ENCODE measurements around the gene KIAA1191.
"Not testable (repeated sequence)": the region's sequence is repeated elsewhere in the genome, so short reads cannot be mapped to it uniquely, and the experiment has no call there.

KIAA1191 gene, protein sequence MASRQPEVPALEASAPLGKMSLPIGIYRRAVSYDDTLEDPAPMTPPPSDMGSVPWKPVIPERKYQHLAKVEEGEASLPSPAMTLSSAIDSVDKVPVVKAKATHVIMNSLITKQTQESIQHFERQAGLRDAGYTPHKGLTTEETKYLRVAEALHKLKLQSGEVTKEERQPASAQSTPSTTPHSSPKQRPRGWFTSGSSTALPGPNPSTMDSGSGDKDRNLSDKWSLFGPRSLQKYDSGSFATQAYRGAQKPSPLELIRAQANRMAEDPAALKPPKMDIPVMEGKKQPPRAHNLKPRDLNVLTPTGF

GRCh38 chr5:176361437-176362232 lies at the start of gene KIAA1191:
Gene KIAA1191 (minus strand): TSS chr5:176361764. CDS start chr5:176359508, 2,256 bp downstream.
- DNase-seq, result peak; percentile 97

GRCh38 chr5:176410486-176411180 lies 49.1 kb upstream of the KIAA1191 start:
- DNase-seq, result no peak

DNA sequence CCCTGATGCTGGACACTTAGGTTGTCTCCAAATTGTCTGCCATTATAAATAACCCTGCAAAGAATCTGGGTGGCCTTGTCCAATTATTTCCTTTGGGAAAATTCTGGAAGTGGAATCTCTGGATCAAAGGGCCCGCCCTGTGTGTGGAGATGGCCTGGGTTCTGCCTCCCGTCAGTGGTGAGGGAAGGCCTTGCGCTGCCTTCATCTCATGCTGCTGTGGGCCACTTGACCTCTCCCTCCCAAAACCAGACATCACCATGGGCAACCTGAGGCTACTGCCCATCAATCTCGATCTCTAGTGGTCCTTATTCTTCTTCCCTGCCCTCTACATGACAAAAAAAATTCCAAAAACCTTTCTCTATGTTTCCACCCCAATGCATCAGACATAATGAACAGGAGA lies 48.2 kb upstream of the KIAA1191 start:
- DNase-seq, result no peak

GRCh38 chr5:176408590-176408989 lies 47.0 kb upstream of the KIAA1191 start:
- DNase-seq, result no peak

GRCh38 chr5:176408252-176408573 lies 46.6 kb upstream of the KIAA1191 start:
- not testable (repeated sequence) for DNase-seq

DNA sequence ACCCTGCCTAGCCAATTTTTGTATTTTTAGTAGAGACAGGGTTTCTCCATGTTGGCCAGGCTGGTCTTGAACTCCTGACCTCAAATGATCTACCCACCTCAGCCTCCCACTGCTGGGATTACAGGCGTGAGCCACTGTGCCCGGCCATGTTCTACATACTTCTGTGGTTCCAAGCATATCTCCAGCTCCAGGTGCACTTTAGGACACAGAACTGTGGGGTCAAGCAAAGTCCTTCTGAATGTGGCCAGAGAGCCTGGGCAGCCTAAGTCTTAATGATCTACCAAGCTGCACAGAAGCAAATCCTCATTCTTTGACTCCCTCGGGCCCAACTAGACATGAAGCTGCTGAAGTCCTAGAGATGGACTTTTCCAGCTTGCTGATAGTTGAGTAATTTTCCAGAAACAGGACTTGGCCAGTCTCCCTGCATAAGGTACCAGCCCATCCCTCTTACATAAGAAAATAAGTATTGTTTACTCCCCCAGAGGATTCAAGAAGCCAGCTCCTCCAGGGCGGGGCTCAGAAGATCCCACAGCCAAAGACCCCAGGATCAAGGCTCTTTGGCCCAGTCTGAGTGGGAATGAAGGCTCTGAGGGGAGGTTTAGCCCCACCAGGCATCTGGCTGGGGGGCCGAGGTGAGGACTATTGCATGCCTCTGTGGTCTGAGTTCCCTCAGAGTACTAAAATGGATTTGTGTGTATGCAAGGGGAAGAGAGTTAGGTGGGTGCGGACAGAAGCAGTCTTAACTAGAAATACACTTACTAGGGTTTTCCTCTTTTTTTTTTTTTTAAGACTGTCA lies 46.1 kb upstream of the KIAA1191 start:
- no peak for DNase-seq

- no peak for DNase-seq
Observed at GRCh38 chr5:176406436-176407052, 45.0 kb upstream of the KIAA1191 start.

DNA sequence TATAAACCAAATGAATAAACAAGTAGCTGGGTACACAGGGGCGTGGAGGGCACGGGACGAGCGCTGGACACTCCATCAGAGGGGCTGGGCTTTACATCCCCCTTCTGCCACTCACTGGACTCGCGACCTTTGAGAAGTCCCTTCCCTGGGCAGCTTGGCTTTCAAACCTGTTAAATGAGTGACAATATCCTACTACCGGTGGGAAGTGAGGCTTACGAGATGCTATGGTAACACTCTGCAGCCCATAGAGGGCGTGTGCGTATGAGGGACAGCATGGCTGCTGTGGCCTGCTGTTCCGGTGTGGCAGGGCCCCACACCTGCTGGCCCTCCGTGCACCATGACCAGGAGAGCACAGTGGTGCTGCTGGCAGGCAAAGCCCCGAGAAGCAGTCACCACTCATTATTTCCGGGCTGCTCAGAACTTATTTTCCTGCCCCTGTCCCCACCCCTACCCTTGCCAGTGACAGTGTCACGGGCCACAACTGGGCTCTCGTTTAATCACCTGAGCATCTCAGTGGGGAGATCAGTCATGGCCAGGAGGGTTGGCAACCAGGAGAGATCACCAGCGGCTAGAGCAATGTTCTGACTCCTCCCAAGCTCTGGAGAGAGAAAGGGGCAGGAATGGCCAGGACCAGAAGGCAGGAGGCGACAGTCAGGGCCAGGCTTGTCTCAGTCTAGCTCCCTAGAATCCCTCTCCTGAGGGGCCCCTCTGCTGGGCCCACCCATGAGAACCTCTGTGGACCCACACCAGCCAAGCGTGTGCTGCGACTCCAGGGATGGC lies 44.3 kb upstream of the KIAA1191 start:
- DNase-seq, result no peak

DNA sequence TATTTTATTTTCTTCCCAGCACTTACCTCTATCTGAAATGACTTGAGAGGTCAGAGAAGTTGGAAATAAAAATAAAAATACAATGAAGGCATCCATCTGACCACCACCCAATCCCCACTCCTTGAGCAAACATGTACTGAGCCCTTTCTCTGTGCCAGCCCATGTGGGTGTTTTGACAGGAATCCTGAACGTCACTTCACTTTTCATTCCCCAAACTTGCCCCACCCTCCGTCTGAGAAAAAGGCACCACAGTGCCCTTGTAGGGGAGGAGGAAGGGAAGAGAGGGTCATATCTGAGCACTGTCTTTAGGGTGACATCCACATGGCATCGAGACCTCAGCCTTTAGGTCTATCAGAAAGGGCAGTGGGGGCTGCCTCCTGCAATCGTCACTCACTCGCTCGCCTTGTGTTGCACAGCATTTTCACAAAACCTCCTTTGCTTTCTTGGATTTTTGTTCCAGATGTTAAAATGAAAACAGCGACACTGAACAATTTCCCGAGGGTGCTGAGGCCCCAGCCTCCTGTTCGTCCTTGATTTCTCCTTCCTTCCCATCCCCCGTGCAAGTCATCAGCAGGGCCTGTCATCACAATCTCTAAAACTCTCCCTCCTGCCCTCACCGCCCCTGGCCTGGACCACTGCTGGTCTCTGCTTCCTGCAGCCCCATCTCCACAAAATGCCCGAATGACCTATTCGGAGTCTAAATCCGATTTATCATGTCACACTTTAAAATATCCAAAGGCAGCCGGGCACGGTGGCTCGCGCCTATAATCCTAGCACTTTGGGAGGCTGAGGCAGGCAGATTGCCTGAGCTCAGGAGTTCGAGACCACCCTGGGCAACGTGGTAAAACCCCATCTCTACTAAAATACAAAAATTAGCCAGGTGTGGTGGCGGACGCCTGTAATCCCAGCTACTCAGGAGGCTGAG lies 40.0 kb upstream of the KIAA1191 start:
- no peak for DNase-seq

- DNase-seq, result no peak
Observed at GRCh38 chr5:176400382-176401156, 39.0 kb upstream of the KIAA1191 start.

DNA sequence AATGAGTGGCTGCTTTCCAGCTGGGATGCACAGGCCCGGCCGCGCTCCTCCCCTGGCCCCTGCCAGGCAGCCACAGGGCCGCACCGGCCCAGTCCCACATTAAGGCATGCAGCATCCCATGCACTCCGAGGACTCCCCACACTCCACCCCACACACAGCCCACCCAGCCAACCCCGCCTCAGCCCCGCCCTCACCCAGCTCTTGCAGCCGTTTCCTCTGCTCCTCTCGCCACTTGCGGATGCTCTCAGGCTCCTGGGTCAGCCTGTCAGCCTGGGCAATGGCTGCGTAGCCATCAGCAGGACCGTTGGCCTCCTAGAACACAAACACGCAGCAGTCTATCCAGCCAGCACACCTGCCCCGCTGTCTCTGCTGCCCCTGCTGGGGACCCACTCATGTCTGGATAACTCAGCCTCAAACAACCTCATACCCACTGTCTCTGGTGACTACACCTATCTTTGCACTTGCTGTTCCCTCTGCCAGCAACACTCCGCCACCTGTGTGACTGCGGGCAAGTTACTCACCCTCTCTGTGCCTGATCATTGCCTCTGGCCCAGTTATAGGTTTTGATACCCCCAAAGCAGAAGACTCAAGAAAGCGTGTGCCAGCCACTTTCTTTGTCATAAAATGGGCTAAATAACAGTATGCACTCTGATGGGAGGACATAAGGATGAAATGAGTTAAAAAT lies 36.3 kb upstream of the KIAA1191 start:
- DNase-seq, result no peak

- no peak for DNase-seq
Observed at GRCh38 chr5:176396330-176396729, 34.8 kb upstream of the KIAA1191 start.

DNA sequence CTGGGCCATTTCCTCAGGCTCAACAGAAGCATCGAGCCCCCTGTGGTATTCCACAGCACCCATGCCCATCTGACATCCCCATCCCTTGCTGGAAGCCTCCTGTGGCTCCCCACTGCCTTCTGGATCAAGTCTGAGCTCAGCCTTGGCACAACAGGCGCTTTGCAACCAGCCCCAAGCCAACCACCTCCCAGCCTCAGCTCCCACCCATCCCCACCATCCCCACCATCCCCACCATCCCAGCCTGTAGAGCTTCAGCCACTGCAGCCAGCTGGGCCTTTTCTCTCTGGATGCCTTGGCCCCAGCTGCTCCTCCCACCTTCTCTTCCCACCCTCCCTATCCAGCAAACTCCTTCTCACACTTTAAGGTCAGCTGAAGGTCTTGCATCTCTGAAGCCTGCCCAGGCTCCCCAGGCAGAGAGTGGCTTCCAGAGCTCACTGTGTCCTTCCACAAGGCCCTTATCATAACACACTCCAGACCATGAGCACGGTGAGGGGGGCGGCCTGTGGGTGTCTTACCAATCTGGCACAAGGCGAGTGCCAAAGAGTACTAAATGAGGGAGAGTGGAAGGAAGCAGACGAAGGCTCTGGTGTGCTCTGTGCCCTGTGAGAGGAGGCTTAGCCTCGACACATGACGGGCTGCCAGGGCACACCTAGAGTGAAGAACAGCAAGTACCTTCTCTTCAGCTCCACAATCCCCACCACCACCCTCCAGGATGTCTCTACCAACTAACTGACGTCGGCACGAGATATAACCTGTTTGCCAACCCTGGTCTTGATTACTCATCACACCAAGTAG lies 33.5 kb upstream of the KIAA1191 start:
- no peak for DNase-seq

- no peak for DNase-seq
Observed at GRCh38 chr5:176394096-176394495, 32.5 kb upstream of the KIAA1191 start.

DNA sequence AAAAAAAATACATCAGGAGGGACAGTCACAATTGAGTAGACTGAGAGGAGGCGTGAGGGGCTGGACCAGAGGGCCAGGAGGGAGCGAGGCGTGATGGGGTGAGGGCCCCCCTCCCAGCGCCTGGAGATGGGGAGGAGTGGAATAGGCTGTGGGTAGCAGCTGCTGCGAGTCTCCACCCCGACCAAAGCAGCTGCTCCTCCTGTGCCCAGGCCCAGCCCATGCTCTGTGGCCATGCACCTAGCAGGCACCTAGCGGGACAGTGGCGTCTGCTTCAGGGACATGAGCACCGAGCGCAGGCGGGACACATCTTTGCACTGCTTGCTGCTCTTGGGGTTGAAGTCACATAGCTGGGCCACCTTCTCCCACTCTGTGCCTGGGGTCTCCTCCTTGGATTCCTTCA lies 31.0 kb upstream of the KIAA1191 start:
- no peak for DNase-seq

DNA sequence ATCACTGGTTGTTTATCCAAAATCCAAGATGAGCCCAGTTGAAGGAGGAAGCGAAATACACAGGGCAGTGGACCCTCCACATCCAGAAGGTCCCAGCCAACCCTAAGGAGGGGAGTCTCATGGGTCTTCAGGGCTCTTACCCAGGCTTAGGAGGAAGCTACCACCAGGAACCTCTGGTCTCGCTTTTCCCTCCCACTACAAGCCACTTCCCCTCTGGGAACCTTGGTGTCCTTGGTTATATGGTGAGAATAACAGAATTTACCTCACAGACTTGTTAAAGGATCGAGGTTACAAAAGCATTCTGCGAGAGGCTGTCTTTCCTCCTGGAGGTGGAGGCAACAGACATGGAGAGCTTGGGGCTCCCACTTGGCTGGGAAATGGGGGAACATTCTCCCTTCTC lies 30.4 kb upstream of the KIAA1191 start:
- no peak for DNase-seq

DNA sequence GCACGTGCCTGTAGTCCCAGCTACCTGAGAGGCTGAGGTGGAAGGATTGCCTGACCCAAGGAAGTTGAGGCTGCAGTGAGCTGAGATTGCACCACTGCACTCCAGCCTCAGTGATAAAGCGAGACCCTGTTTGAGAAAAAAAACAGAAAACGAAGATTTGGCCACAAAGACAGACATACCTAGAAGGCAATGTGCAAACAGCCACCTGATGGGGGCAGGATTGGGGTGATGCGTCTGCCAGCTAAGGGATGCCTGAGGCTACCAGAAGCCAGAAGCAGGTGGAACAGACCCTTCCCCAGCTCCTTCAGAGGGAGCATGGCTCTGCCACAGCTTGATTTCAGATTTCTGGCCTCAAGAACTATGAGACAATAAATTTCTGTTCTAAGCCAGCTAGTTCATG lies 29.9 kb upstream of the KIAA1191 start:
- no peak for DNase-seq
